Memory B cell (primary cell): ENCODE data around the gene HHEX.
A peak's percentile ranks its signal among the peaks of the same experiment; 100 is the strongest.
"Not testable (repeated sequence)": the region's sequence is repeated elsewhere in the genome, so short reads cannot be mapped to it uniquely, and the experiment has no call there.

Source experiments
- ATAC-seq: fragments of 150-1000 bp; cut with Tn5 transposase; 2 replicates; pipeline ENCODE4 v1.10.0; 2021; ENCODE audit warnings: low read depth, mild to moderate bottlenecking, moderate library complexity
- DNase-seq, 2 donors: peaks; one replicate each; pipeline ENCODE4 v3.0.0; 2022; ENCODE audit warnings: low spot score in 2 of 2
- H3K27ac Mint-ChIP-seq: one replicate; pipeline ENCODE4 v1.8.0; 2022; ENCODE audit warnings: mild to moderate bottlenecking, moderate library complexity, mixed read lengths
- H3K27me3 Mint-ChIP-seq: one replicate; pipeline ENCODE4 v1.8.0; 2022; ENCODE audit warnings: mixed read lengths
- H3K36me3 Mint-ChIP-seq: one replicate; pipeline ENCODE4 v1.8.0; 2022; ENCODE audit warnings: mild to moderate bottlenecking, mixed read lengths
- H3K4me1 Mint-ChIP-seq: one replicate; pipeline ENCODE4 v1.8.0; 2022; ENCODE audit warnings: mixed read lengths
- H3K4me3 Mint-ChIP-seq: one replicate; pipeline ENCODE4 v1.8.0; 2022; ENCODE audit warnings: mild to moderate bottlenecking, moderate library complexity, mixed read lengths
- H3K9me3 Mint-ChIP-seq: one replicate; pipeline ENCODE4 v1.8.0; 2022; ENCODE audit warnings: mixed read lengths

HHEX gene

DNA sequence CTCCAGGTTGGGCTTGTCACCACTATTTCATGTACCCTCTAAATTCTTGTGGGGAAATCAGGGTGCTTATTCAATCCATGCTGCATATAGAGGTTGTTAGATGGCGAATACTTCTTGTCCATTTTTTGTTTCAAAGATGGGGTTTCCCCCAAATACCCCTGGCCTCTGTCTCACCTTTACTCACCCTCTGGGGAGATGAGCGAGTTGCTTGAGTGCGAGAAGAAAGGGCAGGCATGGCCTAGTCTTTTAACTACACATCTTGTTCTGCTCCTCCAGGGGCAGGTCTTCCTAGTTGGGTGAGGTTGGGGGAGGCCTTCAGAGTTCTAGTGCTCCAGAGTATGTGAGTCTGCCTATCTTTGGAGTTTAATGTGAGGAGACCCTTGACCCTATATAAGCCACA, 46.2 kb downstream of the HHEX start:
- peak; percentile 34 for ATAC-seq
- Mint-ChIP-seq H3K27me3 (no peaks in the 10 kb centered on the region), H3K36me3 (peaks cover 8% of the 10 kb centered on the region), H3K9me3 (peaks cover 4% of the 10 kb centered on the region), H3K27ac (no peak overlapping the region), H3K4me1 (peaks cover 29% of the 10 kb centered on the region), H3K4me3 (no peak overlapping the region)
- no peak for DNase-seq

GRCh38 chr10:92737484-92737883, 47.7 kb downstream of the HHEX start:
- no peak for DNase-seq

GRCh38 chr10:92740762-92741161, 51.0 kb downstream of the HHEX start:
- no peak for ATAC-seq
- Mint-ChIP-seq H3K4me1 (peaks cover 49% of the 10 kb centered on the region), H3K27ac (peak overlapping the region; percentile 65)

More at GRCh38 chr10:92737484-92737883, 47.7 kb downstream of the HHEX start:
- H3K27me3 Mint-ChIP-seq, result no peaks in the 10 kb centered on the region
- peaks cover 35% of the 10 kb centered on the region for H3K4me1 Mint-ChIP-seq
- H3K4me3 Mint-ChIP-seq, result no peak overlapping the region
- ATAC-seq, result no peak
- peaks cover 4% of the 10 kb centered on the region for H3K9me3 Mint-ChIP-seq
- peaks cover 8% of the 10 kb centered on the region for H3K36me3 Mint-ChIP-seq
- H3K27ac Mint-ChIP-seq, result no peak overlapping the region

DNA sequence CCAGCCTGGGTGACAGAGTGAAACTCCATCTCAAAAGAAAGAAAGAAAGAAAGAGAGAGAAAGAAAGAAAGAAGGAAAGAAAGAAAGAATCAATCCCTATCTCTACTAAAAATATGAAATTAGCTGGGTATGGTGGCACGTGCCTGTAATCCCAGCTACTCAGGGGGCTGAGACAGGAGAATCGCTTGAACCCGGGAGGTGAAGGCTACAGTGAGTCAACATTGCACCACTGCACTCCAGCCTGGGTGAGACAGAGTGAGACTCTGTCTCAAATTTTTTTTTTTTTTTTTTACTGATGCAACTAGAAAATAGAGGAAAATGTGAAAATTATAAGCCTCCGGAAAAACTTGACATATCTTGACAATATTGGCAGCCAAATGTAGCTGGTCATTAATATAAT, 52.0 kb downstream of the HHEX start:
- ATAC-seq, H3K27me3 Mint-ChIP-seq, DNase-seq, H3K36me3 Mint-ChIP-seq, H3K9me3 Mint-ChIP-seq: not testable (repeated sequence)
- Mint-ChIP-seq H3K4me1 (peaks cover 45% of the 10 kb centered on the region), H3K4me3 (peak overlapping the region; percentile 60), H3K27ac (peak overlapping the region; percentile 96)

More at GRCh38 chr10:92740762-92741161, 51.0 kb downstream of the HHEX start:
- Mint-ChIP-seq H3K4me3 (peak overlapping the region; percentile 30), H3K36me3 (peaks cover 7% of the 10 kb centered on the region), H3K9me3 (peaks cover 4% of the 10 kb centered on the region), H3K27me3 (no peaks in the 10 kb centered on the region)
- DNase-seq, result no peak

- Mint-ChIP-seq H3K9me3 (peaks cover 4% of the 10 kb centered on the region), H3K36me3 (peaks cover 7% of the 10 kb centered on the region), H3K4me3 (peak overlapping the region; percentile 65), H3K4me1 (peaks cover 53% of the 10 kb centered on the region), H3K27me3 (no peaks in the 10 kb centered on the region), H3K27ac (peak overlapping the region; percentile 96)
- peak; percentile 97 for ATAC-seq
- DNase-seq, result peak; percentile 41 to 63
These were observed 52.8 kb downstream of the HHEX start for GRCh38 chr10:92742331-92743228.
